Fibroblast of mammary gland (primary cell): ENCODE results near the gene LRRC74A.

ENCODE experiments used
- DNase-seq: peaks from one replicate; pipeline ENCODE4 v3.0.0-alpha.2; 2010; ENCODE audit warnings: low read depth
- H3K4me3 ChIP-seq: 2 replicates; pipeline ENCODE4 v1.5.1; 2011; ENCODE audit warnings: low read depth, mild to moderate bottlenecking, low read length, moderate library complexity; ENCODE audit not compliant: control insufficient read depth
- CTCF ChIP-seq: conservative IDR thresholded peaks from 2 replicates; pipeline ENCODE4 v1.5.1; 2011; ENCODE audit warnings: low read depth, low read length, inconsistent platforms; ENCODE audit not compliant: control insufficient read depth, insufficient read depth

Gene LRRC74A

GRCh38 chr14:76918256-76918781, 92.1 kb downstream of the LRRC74A start:
- no peak for TF ChIP-seq CTCF
- peak; percentile 90 for DNase-seq
- peak overlapping the region; percentile 9 for H3K4me3 ChIP-seq

GRCh38 chr14:76918782-76919394, 92.7 kb downstream of the LRRC74A start:
- DNase-seq = peak; percentile 98
- peak overlapping the region; percentile 9 for H3K4me3 ChIP-seq
- TF ChIP-seq CTCF = no peak
